ENCODE data around the gene C5orf58. TPM values are rescaled to one million over a fixed set of nuclear protein-coding genes. Genes with fewer than 3 reads are reported as not detected.

Gene C5orf58
- total RNA-seq, 2 donors from 2014 or later, result not detected

DNA sequence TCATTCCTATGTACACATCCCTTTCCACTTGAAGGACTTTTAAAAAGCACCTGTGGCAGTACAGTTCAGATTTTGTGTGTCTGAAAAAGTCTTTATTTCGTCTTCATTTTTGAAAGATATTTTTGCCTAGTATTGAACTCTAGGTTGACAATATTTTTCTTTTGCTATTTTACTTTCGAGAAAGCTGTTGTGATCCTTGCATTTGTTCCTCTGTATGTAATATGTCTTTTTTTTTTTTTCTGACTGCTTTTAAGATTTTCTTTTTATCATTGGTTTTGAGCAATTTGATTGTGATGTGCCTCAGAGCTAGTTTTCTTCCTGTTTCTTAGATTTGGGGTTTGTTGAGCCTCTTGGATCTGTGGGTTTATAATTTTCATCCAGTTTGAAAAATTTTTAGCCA is 51.4 kb downstream of the C5orf58 start:
- DNase-seq (ENCODE audit: low spot score in 2 of 2) (no peak), ATAC-seq (no peak)
- H3K27ac Mint-ChIP-seq, result peak overlapping the region; percentile 69 to 100
- peaks cover 40 to 79% of the 10 kb centered on the region in 2 donors for H3K36me3 Mint-ChIP-seq
- no peaks in the 10 kb centered on the region for H3K9me3 Mint-ChIP-seq

DNA sequence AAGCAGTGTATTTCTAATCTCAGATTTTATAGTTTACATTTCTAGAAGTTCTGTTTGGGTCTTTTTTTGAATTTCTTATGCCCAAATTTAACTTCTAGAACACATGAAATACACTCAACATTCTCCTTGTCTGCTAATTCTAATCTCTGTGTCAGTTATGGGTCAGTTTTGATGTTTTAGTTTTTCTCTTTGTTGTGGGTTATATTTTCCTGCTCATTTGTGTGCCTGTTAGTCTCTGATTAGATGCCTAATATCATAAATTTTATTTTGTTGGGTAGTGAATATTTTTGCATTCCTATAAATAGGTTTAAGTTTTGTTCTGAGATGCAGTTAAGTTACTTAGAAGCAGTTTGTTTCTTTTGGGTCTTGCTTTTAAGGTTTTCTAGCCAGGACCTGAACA is 52.4 kb downstream of the C5orf58 start:
- no peak for ATAC-seq
- H3K27ac Mint-ChIP-seq, result peak overlapping the region in 1 of 2 donors; percentile 100
- no peaks in the 10 kb centered on the region for H3K9me3 Mint-ChIP-seq
- DNase-seq (ENCODE audit: low spot score in 2 of 2), result no peak
- H3K36me3 Mint-ChIP-seq, result peaks cover 49 to 89% of the 10 kb centered on the region in 2 donors

DNA sequence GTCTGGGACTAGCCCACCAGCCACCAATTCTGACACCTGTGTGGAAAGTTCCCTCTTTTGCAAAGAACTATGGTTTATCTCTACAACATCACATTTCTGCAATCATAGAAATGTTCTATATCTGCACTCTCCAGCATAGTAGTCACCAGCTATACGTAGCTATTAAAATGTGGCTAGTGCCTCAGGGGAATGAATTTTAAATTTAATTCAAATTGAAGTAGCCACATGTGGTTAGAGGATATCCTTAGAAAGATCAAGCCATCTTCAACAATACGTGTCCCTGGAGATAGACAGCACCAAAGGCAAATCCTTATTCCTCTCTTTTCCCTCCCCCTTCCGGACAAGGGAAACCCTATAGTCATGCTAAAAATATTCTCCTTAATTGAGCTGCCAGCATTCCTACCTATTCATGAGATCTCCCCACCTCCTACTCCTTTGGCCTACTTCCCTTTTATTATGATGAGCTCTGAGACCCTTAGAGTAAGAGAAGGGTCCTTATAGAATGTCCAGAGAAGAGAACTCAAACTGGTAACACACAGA is 53.7 kb downstream of the C5orf58 start:
- DNase-seq (ENCODE audit: low spot score in 2 of 2) (no peak), ATAC-seq (no peak)
- H3K36me3 Mint-ChIP-seq, result peaks cover 60 to 99% of the 10 kb centered on the region in 2 donors
- H3K9me3 Mint-ChIP-seq, result peaks cover 0 to 5% of the 10 kb centered on the region in 2 donors
- peak overlapping the region; percentile 65 to 100 for H3K27ac Mint-ChIP-seq

DNA sequence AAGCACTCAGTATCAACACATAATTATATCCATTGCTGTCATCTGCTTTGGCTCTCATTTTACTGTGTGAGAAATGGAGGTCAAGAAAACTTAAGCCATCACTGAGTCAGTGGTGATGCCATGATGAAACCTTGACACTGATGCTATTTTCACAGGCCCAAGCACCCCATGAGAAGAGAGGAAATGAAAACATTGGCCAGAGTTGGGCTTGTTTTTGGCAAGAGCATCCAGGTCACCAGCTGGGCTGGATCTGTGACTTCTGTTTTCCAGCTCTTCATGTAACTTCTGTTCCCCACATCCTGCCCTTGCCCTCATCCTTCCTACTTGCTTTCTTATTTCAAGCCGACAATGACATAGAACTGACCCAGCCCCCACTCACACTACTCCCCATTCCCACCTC is 54.7 kb downstream of the C5orf58 start:
- Mint-ChIP-seq H3K27ac (peak overlapping the region; percentile 95 to 100), H3K36me3 (peaks cover 71 to 99% of the 10 kb centered on the region in 2 donors), H3K9me3 (peaks cover 0 to 5% of the 10 kb centered on the region in 2 donors)
- ATAC-seq, result peak; percentile 24 to 70
- DNase-seq (ENCODE audit: low spot score in 2 of 2), result no peak

DNA sequence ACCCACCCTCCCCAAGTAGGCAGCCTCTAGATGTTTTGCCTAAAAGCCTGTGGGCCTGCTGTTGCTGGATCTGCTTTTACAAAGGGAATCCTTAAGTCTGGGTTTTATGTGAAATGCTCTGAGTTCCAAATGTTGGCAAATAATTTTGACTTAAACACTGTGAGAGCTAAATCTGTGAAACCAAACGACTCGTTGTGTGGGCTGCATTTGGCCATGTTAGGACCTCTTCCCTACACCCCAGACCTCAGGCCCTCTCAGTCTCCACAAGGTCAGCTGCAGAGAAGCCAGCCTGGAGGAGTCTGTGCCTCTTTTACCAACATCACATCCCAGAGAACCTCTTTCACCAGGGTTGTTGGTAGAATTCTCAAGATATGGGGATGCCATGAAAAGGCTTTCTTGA is 55.4 kb downstream of the C5orf58 start:
- DNase-seq (ENCODE audit: low spot score in 2 of 2) (no peak), ATAC-seq (no peak)
- Mint-ChIP-seq H3K9me3 (peaks cover 0 to 5% of the 10 kb centered on the region in 2 donors), H3K36me3 (peaks cover 77 to 100% of the 10 kb centered on the region in 2 donors), H3K27ac (peak overlapping the region; percentile 91 to 100)

DNA sequence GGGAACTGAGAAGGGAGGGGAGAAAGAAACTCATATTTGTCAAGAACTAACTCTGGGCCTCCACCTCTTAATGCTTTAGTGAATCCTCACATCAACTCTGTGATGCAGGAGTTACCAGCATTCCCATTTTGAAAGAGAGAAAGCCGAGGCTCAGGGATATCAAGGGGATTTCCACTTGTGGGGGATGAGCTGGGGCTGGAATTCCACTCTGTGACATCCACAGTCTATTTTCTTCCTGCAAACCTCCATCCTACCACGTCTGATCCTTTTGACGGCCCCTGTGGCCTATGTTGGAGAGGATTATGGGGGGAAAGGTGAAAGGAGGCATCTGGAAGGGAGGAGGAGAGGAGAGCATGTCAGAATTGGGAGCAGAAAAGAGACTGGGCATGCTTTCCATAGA is 55.8 kb downstream of the C5orf58 start:
- H3K27ac Mint-ChIP-seq, result peak overlapping the region; percentile 91 to 100
- peaks cover 0 to 5% of the 10 kb centered on the region in 2 donors for H3K9me3 Mint-ChIP-seq
- DNase-seq (ENCODE audit: low spot score in 2 of 2), result no peak
- ATAC-seq, result no peak
- peaks cover 76 to 100% of the 10 kb centered on the region in 2 donors for H3K36me3 Mint-ChIP-seq

DNA sequence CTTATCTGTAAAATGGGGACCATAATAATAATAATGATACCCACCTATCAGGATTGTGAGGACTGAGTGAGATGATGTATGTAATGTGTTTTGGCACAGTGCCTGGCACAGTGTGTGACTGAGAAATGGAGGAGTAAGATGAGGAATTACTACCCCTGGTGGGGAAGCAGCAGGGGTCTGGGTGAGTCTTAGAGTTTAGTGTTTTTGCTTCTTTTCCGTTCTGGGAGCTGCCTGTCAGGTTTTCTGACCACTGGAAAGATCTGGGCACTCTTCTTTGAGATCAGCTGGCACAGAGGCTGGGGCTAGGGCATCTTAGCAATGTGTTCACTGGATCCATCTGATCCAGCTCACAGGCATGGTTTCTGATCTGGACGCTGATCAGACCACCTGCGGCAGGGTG is 56.3 kb downstream of the C5orf58 start:
- peak in 1 of 2 donors; percentile 8 for ATAC-seq
- no peak for DNase-seq (ENCODE audit: low spot score in 2 of 2)
- peaks cover 0 to 5% of the 10 kb centered on the region in 2 donors for H3K9me3 Mint-ChIP-seq

DNA sequence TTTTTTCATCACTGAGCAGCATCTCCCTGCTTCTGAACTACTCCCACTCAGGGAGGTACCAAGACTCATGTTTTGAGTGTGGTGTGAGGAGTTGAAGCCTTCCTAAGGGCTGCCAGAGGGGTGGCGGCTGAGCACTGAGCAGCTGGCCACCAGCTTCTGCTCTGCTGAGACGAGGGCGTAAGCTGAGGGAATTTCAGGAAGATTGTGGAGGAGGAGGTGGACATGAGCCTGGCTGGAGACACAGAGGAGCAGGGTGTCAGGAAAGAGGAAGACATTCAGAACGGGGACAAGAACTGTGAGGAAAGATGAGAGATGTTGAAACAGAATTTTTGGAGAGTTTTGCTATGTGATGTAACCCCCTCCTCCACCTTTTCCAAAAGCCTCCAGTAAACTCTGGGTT is 57.0 kb downstream of the C5orf58 start:
- Mint-ChIP-seq H3K36me3 (peaks cover 80 to 100% of the 10 kb centered on the region in 2 donors), H3K9me3 (peaks cover 0 to 5% of the 10 kb centered on the region in 2 donors), H3K27ac (peak overlapping the region; percentile 79 to 100)
- ATAC-seq, result peak in 1 of 2 donors; percentile 58
- no peak for DNase-seq (ENCODE audit: low spot score in 2 of 2)

More for the DNA sequence above, 56.3 kb downstream of the C5orf58 start:
- Mint-ChIP-seq H3K36me3 (peaks cover 76 to 100% of the 10 kb centered on the region in 2 donors), H3K27ac (peak overlapping the region; percentile 18 to 100)

DNA sequence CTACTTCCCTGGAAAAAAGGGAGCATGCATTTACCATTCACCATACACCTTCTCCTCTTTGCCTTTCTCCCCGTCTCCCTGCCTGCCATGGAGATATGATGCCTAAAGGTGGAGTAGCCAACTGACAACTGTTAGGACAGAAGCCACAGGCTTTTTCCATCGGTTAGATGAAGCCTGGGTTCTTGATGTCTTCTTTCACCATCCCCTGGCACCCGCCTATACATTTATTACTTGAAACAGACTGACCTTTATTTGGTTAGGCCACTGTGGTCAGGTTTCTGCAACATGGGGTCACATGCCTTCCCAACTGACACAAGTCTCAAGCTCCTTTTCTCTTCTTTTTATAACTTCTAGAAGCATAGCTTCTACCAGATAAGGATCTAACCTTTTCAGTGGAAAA is 57.7 kb downstream of the C5orf58 start:
- peak overlapping the region; percentile 84 to 100 for H3K27ac Mint-ChIP-seq
- peaks cover 0 to 5% of the 10 kb centered on the region in 2 donors for H3K9me3 Mint-ChIP-seq
- no peak for DNase-seq (ENCODE audit: low spot score in 2 of 2)
- peak in 1 of 2 donors; percentile 6 for ATAC-seq
- H3K36me3 Mint-ChIP-seq, result peaks cover 80 to 100% of the 10 kb centered on the region in 2 donors

DNA sequence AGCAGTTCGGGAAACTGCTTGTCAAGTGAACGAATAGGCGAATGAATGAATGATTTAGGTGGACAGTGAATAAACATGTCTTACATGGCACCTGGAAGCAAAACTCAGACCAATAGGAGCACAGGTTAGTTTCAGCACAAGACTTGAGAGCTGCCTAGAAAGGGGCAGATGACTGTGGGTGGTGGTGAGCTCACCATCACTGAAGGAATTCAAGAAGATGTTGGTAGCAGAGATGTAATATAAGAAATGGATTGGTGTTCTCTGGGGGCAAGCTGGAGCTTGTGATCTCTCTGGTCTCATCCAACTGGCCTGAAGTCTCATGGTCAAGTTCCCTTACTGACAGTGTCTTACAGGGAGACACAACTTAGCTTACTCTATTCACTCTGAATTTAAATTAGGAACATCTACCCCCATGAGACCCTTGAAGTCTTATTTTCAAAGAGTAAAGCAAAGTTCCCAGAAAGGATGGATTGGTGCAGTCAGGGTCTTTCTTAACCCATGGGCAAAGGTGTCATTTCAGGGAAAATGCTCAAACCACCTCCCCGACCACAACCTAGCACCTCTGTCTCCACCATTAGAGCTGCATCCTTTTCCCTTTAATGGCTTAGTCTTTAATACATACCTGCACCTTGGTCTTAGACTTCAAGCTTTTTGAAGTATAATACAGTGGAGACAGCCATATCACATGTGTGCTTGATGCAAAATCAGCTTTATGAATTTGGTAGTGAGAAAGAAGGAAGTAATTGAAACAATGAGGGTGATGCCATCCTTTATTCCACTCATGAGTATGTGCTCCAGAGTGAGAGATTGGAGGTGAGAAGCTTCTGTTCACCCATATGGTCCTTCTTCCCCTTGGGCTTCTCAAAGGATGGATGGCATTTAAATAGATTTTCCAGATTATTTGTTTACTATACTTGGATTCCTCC is 59.7 kb downstream of the C5orf58 start:
- ATAC-seq (no peak), DNase-seq (ENCODE audit: low spot score in 2 of 2) (no peak)
- peaks cover 84 to 100% of the 10 kb centered on the region in 2 donors for H3K36me3 Mint-ChIP-seq
- H3K27ac Mint-ChIP-seq, result peak overlapping the region; percentile 65 to 100
- peaks cover 0 to 5% of the 10 kb centered on the region in 2 donors for H3K9me3 Mint-ChIP-seq

DNA sequence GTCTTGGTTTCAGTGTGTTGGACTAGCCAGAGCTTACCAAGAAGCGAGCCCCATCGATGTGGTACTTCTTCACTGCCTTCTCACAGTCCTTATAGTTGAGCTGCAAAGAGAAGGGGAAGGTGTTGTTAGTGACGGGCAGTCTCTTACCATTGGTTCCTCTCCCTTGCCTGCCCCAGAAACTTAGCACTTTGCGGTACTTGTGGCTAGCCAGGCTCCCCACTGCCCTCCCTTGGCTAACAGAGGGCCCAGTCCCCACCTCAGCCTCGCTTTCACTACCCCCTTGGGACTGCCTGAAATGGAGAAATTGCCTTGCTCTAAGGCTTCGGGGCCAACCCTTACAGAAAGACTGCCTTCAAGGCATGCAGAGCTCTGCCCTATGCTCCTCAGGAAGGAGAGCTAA is 60.5 kb downstream of the C5orf58 start:
- H3K36me3 Mint-ChIP-seq, result peaks cover 90 to 98% of the 10 kb centered on the region in 2 donors
- peak; percentile 22 to 62 for ATAC-seq
- peak in 1 of 2 donors; percentile 85 for DNase-seq (ENCODE audit: low spot score in 2 of 2)
- peak overlapping the region; percentile 63 to 100 for H3K27ac Mint-ChIP-seq
- peaks cover 0 to 5% of the 10 kb centered on the region in 2 donors for H3K9me3 Mint-ChIP-seq

DNA sequence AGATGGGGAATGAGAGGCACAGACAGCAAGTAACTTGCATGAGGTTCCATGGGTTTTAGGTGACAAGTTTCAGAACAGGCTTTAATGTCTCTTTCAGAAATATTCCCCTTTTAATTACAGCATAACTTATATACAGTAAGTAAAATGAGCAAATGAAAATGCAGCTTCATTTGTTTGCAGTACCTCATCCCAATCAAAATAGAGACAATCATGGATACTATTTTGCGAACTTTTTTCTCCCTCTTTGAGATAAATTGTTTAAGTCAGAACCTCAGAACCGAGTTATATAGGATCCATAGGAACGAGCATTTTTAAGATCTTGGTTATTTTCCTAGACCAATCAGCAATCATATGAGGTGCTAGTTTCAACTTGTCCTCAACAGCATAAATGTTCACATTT is 61.3 kb downstream of the C5orf58 start:
- Mint-ChIP-seq H3K9me3 (peaks cover 0 to 5% of the 10 kb centered on the region in 2 donors), H3K36me3 (peaks cover 82 to 90% of the 10 kb centered on the region in 2 donors), H3K27ac (peak overlapping the region; percentile 46 to 100)
- DNase-seq (ENCODE audit: low spot score in 2 of 2) (no peak), ATAC-seq (no peak)

DNA sequence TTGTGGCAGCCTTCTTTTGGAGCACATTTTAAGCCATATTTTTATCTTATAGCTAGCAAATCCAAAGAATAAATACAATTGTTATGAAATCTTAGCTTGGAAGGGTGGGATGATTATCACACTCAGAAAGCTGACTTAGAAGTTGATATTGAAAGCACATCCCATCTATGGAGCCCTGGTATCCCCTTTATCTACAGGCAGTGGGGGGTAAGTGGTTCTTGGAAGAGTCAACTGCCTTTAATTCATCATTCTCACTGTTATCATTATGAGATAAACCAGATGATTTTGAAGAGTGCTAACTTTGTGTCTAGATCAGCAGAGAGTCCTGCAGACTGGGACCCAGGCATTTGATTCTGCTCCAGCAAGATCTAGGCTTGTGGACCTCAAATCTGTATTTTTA is 61.8 kb downstream of the C5orf58 start:
- DNase-seq (ENCODE audit: low spot score in 2 of 2) (no peak), ATAC-seq (no peak)
- H3K27ac Mint-ChIP-seq, result peak overlapping the region; percentile 99 to 100
- peaks cover 77 to 85% of the 10 kb centered on the region in 2 donors for H3K36me3 Mint-ChIP-seq
- peaks cover 0 to 5% of the 10 kb centered on the region in 2 donors for H3K9me3 Mint-ChIP-seq

Other genes starting within 250 kb of the C5orf58 start
- gene FOXI1, start 127.1 kb upstream of the C5orf58 start, total RNA-seq, result not detected
- 100 to 1,000 TPM; 173 to 194 TPM for gene LCP2, start 64.8 kb downstream of the C5orf58 start, total RNA-seq
- gene KCNMB1, start 156.4 kb downstream of the C5orf58 start, total RNA-seq, result not detected

All from activated naive CD4-positive, alpha-beta T cell treated with anti-CD3 and anti-CD28 coated beads, Interleukin-2, amount 50 U/mL, for 72 hours (primary cell).